Measurements from ENCODE around the gene DYTN.

DNA sequence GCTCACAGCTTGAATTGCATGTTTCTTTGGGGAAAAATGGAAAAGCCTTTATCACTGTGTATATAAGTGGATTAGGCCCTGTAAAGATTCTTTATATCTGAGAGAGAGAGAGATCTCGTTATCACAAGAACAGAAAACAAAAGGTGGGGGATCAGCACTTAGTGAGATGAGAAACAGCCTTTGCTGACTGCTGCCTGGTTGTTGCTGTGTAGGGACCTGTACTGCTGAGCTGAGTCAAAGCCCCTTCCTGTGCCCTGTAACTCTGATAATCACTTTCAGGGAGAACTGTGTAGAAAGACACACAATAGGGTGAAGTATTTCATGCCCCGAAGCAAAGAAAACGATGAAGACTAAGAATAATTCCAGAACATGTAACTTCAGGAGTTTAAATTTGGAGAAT, 106.5 kb downstream of the DYTN start:
- TF ChIP-seq EP300 (IDR thresholded peaks at IDR 0.05) = no peak
- TF ChIP-seq, protein P1, sequence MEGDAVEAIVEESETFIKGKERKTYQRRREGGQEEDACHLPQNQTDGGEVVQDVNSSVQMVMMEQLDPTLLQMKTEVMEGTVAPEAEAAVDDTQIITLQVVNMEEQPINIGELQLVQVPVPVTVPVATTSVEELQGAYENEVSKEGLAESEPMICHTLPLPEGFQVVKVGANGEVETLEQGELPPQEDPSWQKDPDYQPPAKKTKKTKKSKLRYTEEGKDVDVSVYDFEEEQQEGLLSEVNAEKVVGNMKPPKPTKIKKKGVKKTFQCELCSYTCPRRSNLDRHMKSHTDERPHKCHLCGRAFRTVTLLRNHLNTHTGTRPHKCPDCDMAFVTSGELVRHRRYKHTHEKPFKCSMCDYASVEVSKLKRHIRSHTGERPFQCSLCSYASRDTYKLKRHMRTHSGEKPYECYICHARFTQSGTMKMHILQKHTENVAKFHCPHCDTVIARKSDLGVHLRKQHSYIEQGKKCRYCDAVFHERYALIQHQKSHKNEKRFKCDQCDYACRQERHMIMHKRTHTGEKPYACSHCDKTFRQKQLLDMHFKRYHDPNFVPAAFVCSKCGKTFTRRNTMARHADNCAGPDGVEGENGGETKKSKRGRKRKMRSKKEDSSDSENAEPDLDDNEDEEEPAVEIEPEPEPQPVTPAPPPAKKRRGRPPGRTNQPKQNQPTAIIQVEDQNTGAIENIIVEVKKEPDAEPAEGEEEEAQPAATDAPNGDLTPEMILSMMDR (IDR thresholded peaks at IDR 0.05) = no peak
